A549 (cell line): ENCODE measurements around the gene SLC26A8.
"Not testable (repeated sequence)": the region's sequence is repeated elsewhere in the genome, so short reads cannot be mapped to it uniquely, and the experiment has no call there.

Source experiments
- EP300 ChIP-seq, 2 experiments: fragments of >200 bp; sonication (Bioruptor Twin); formaldehyde crosslinking; IDR thresholded peaks; 2 replicates in 1 of 2; 3 replicates in 1 of 2; pipeline ENCODE4 v1.6.1; 2016 to 2017
- KDM5A ChIP-seq: fragments of 200-600 bp; sonication (generic); IDR thresholded peaks from 2 replicates; pipeline ENCODE4 v1.6.1; 2016; ENCODE audit warnings: antibody characterized with exemption, mild to moderate bottlenecking
- POLR2AphosphoS2 ChIP-seq: conservative IDR thresholded peaks from 2 replicates; pipeline ENCODE4 v1.6.1; 2012; ENCODE audit warnings: low read length, improper control_type of control experiment, inconsistent platforms
- RCOR1 ChIP-seq: fragments of 150-350 bp; IDR thresholded peaks from 2 replicates; pipeline ENCODE4 v1.6.1; 2014; ENCODE audit warnings: antibody characterized with exemption, low read length, low read depth
- REST ChIP-seq: fragments of 200-600 bp; sonication (generic); IDR thresholded peaks from 2 replicates; pipeline ENCODE4 v1.6.1; 2016; ENCODE audit warnings: antibody characterized with exemption, mild to moderate bottlenecking, moderate library complexity
- TF ChIP-seq, protein P1 (sequence below): fragments of >200 bp; sonication (Bioruptor Twin); formaldehyde crosslinking; IDR thresholded peaks from 3 replicates; pipeline ENCODE4 v1.5.1; 2016
- TF ChIP-seq, protein P2 (sequence below): IDR thresholded peaks from 2 replicates; pipeline ENCODE4 v1.6.1; 2012
- TF ChIP-seq, protein P3 (sequence below): fragments of 250-450 bp; sonication (Bioruptor Pico); IDR thresholded peaks from 2 replicates; pipeline ENCODE4 v1.5.0; 2021; ENCODE audit warnings: mild to moderate bottlenecking, moderate library complexity, borderline replicate concordance

GRCh38 chr6:35940014-35940413, 84.4 kb downstream of the SLC26A8 start:
- not testable (repeated sequence) for TF ChIP-seq RCOR1; POLR2AphosphoS2; EP300 (IDR thresholded peaks at IDR 0.05); REST; KDM5A
- TF ChIP-seq, protein P1, sequence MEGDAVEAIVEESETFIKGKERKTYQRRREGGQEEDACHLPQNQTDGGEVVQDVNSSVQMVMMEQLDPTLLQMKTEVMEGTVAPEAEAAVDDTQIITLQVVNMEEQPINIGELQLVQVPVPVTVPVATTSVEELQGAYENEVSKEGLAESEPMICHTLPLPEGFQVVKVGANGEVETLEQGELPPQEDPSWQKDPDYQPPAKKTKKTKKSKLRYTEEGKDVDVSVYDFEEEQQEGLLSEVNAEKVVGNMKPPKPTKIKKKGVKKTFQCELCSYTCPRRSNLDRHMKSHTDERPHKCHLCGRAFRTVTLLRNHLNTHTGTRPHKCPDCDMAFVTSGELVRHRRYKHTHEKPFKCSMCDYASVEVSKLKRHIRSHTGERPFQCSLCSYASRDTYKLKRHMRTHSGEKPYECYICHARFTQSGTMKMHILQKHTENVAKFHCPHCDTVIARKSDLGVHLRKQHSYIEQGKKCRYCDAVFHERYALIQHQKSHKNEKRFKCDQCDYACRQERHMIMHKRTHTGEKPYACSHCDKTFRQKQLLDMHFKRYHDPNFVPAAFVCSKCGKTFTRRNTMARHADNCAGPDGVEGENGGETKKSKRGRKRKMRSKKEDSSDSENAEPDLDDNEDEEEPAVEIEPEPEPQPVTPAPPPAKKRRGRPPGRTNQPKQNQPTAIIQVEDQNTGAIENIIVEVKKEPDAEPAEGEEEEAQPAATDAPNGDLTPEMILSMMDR = not testable (repeated sequence)
- TF ChIP-seq, protein P2, sequence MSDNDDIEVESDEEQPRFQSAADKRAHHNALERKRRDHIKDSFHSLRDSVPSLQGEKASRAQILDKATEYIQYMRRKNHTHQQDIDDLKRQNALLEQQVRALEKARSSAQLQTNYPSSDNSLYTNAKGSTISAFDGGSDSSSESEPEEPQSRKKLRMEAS = not testable (repeated sequence)
- TF ChIP-seq, protein P3, sequence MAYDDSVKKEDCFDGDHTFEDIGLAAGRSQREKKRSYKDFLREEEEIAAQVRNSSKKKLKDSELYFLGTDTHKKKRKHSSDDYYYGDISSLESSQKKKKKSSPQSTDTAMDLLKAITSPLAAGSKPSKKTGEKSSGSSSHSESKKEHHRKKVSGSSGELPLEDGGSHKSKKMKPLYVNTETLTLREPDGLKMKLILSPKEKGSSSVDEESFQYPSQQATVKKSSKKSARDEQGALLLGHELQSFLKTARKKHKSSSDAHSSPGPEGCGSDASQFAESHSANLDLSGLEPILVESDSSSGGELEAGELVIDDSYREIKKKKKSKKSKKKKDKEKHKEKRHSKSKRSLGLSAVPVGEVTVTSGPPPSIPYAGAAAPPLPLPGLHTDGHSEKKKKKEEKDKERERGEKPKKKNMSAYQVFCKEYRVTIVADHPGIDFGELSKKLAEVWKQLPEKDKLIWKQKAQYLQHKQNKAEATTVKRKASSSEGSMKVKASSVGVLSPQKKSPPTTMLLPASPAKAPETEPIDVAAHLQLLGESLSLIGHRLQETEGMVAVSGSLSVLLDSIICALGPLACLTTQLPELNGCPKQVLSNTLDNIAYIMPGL = not testable (repeated sequence)
